ENCODE measurements around the gene FRAT2.

Gene FRAT2

DNA sequence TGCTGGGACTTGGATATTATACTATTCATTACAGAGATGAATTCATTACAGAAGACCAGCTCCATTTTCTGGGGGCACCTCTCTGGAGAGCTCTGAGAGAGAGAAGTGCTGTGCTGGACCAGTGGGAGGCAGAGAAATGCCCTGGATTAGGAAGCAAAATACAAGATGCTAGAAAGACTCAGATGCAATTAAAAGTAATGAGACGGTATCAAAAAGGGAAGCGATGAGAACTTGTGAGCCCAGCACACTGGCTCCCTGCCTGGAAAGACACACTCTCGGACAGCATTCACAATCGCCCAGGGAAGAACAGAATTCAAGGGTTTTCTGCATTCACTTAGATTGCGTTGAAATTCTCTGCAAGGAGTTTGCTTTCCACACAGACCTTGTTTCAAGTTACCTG, 3.5 kb upstream of the FRAT2 start:
- H3K4me3 ChIP-seq (ENCODE audit: low read length): no peak overlapping the region
- no peak for TF ChIP-seq ZNF274 (IDR thresholded peaks at IDR 0.05; ENCODE audit: low read depth, low read length)

DNA sequence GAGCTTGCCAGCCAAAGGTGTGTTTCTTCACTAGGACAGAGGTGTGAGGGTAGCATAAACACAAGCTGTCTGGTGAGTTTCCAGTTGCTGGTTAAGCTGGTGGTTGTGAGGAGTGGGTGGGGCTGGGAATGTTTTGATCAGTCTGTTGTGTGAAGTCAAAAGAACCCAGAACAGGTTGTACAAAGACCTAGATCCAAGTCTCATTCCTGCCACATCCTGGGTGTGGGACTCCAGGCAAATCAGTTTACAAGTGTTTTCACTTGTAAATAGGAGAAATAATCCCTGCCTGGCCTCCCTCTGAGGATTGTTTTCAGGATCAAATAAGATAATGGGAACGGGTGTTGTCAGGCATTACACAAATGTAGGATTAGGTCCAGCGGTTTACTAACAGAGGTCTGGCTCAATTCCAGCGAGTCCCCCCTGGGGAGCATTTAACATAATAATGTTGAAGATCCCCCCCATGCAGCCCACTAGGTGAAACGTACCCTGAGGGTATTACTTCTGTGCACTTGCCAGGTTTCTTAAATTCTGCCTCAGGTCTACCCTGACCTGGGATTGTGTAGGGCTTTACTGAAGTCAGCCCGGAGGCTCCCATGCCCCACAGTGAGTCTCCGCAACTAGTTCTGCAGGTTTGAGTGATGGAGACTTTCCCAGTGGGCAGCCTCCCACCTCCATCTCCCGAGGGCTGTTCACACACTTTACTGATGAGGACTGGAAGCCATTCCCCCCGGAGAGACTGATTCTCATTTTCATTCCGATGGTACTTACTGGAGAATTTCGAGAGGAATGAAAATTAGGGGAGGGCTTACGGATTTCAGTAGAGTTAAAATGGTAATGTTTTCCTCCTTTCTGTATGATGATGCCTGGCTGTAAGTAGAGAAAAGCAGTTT, 2.7 kb upstream of the FRAT2 start:
- no peak overlapping the region for H3K4me3 ChIP-seq (ENCODE audit: low read length)
- TF ChIP-seq ZNF274 (IDR thresholded peaks at IDR 0.05; ENCODE audit: low read depth, low read length): no peak

- no peak overlapping the region for H3K4me3 ChIP-seq (ENCODE audit: low read length)
- TF ChIP-seq ZNF274 (IDR thresholded peaks at IDR 0.05; ENCODE audit: low read depth, low read length): no peak
Observed at GRCh38 chr10:97336446-97336845, 1.9 kb upstream of the FRAT2 start.

GRCh38 chr10:97336006-97336405, 1.5 kb upstream of the FRAT2 start:
- no peak overlapping the region for H3K4me3 ChIP-seq (ENCODE audit: low read length)
- no peak for TF ChIP-seq ZNF274 (IDR thresholded peaks at IDR 0.05; ENCODE audit: low read depth, low read length)

GRCh38 chr10:97335188-97335619, 675 bp upstream of the FRAT2 start:
- H3K4me3 ChIP-seq (ENCODE audit: low read length): peak overlapping the region; percentile 93; the same call in 1 of the 2 replicates
- no peak for TF ChIP-seq ZNF274 (IDR thresholded peaks at IDR 0.05; ENCODE audit: low read depth, low read length)

GRCh38 chr10:97333601-97334369, 744 bp downstream of the FRAT2 start:
- TF ChIP-seq ZNF274 (IDR thresholded peaks at IDR 0.05; ENCODE audit: low read depth, low read length): no peak
- peak overlapping the region; percentile 93 for H3K4me3 ChIP-seq (ENCODE audit: low read length)

- peak overlapping the region; percentile 93 for H3K4me3 ChIP-seq (ENCODE audit: low read length)
- no peak for TF ChIP-seq ZNF274 (IDR thresholded peaks at IDR 0.05; ENCODE audit: low read depth, low read length)
Observed at GRCh38 chr10:97333351-97333600, 1.3 kb downstream of the FRAT2 start.

- H3K4me3 ChIP-seq (ENCODE audit: low read length): peak overlapping the region; percentile 93
- TF ChIP-seq ZNF274 (IDR thresholded peaks at IDR 0.05; ENCODE audit: low read depth, low read length): no peak
Observed at GRCh38 chr10:97332591-97333350, 1.8 kb downstream of the FRAT2 start.

DNA sequence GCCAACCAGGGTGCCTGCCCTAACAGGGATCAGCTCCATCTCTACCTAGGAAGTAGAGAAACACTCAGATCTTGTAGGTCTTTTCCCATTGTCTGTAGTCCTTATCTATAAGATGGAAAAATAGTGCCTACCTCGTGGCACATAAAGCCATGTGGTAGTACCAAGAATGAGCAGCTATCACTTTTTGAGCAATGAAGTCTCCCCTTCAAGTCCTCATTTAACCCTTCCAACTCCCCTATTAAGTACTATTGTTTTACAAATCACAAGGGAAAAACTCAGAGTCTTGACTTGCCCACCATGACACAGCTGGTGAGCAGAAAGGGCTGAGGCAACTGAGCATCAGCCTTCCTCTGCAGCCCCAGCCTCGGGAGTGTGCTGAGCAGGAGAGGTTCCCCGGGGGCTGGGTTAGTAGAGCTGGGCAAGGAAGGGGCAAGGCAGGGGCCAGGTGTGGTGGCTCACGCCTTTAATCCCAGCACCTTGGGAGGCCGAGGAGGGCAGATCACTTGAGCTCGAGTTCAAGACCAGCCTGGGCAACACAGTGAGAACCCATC, 3.3 kb downstream of the FRAT2 start:
- TF ChIP-seq ZNF274 (IDR thresholded peaks at IDR 0.05; ENCODE audit: low read depth, low read length): no peak
- H3K4me3 ChIP-seq (ENCODE audit: low read length): no peak overlapping the region

- TF ChIP-seq ZNF274 (IDR thresholded peaks at IDR 0.05; ENCODE audit: low read depth, low read length): no peak
- no peak overlapping the region for H3K4me3 ChIP-seq (ENCODE audit: low read length)
Observed at GRCh38 chr10:97329766-97330165, 4.8 kb downstream of the FRAT2 start.

DNA sequence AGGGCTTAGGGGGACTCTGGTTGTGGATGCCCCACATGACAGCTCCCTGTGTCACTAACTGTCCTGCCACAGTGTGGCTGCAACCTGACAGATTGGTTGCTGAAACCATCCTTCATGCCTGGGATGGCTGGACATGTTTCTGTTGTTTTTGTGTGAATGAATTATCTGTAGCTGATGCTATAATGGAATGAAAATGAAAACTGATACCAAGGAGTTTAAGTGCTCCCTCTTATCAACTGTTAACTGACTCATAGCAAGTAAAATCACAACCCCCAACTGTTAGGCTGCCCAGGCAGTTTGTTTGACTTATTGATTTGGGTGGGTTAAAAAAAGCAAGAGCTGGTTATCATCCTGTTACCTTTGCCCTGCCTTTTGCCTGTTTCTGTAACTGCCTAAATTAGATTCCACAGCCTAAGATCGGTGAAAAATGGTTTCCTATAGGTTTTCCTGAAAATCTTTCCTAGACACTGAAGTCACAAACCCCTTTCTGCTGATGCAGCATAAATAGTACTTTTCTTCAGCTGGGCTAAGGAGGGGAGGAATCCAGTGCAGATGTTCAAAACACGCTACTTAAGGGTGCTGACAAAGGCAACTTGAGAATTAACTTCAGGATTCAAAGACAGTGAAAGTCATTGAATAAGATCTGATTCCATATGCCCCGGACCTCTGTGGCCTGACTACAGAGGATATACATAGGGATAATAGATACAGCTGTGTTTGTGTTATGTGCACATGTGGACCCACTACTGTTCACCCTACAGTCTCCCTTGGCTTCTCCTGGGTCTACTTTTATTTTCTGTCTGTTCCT, 5.7 kb downstream of the FRAT2 start:
- no peak overlapping the region for H3K4me3 ChIP-seq (ENCODE audit: low read length)
- no peak for TF ChIP-seq ZNF274 (IDR thresholded peaks at IDR 0.05; ENCODE audit: low read depth, low read length)

DNA sequence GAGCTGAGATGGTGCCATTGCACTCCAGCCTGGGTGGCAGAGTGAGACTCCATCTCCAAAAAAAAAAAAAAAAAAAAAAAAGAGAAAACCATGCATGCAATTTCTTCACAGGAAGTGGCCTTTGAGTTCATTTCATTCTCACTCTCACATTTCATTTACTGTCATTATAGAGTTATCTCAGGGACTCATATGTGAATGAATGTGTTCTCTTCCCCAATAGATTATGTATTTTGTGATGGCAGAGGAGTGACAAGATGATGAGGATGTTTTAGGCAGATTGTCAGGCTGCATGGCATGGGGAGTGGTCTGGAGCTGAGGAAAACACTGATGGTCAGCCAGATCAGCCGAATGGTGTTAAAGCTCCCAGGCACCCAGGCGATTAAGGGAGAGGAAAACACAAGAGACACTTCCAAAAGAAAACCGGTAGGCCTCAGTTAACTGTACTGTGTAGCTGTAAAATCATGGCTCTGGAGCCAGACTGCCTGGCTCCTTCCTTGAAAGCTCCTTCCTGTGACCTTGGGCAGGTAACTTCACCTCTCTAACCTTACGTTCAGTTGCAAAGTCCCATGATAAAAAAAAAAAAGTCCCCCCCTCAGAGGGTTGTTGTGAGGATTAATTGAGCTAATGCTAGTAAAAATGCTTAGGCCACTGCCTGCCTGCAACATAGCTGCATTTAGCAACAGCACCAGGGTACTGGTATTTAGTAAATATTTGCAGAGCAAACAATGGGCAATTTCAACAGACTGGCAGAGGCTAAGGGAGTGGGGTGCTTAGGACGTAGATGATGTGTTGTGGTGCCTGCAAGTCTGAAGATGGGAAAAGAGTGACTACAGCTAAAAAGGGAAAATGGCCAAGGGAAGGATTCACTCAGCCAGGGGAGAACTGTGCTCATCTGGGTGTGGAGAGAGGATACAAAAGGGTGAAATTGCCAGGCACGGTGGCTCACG, 6.9 kb downstream of the FRAT2 start:
- H3K4me3 ChIP-seq (ENCODE audit: low read length): no peak overlapping the region
- no peak for TF ChIP-seq ZNF274 (IDR thresholded peaks at IDR 0.05; ENCODE audit: low read depth, low read length)
